Mucosa of rectum (tissue), 2 donors: ENCODE measurements around the gene SP140.
"Not testable (repeated sequence)": the region's sequence is repeated elsewhere in the genome, so short reads cannot be mapped to it uniquely, and the experiment has no call there.

ENCODE experiments used
- H3K27ac ChIP-seq, 2 donors: one replicate each; pipeline ENCODE4 v1.7.0; 2013; ENCODE audit warnings: inconsistent platforms in 2 of 2, low read depth in 2 of 2, low read length in 2 of 2
- H3K27me3 ChIP-seq, 2 donors: one replicate each; pipeline ENCODE4 v1.7.0; 2013; ENCODE audit warnings: low read length in 2 of 2; ENCODE audit not compliant: control insufficient read depth in 2 of 2, insufficient read depth in 2 of 2
- H3K36me3 ChIP-seq, 2 donors: one replicate each; pipeline ENCODE4 v1.7.0; 2013; ENCODE audit warnings: low read length in 2 of 2; ENCODE audit not compliant: control insufficient read depth in 2 of 2, insufficient read depth in 2 of 2
- H3K4me1 ChIP-seq, 2 donors: one replicate each; pipeline ENCODE4 v1.7.0; 2013; ENCODE audit warnings: low read length in 2 of 2, mild to moderate bottlenecking in 1 of 2; ENCODE audit not compliant: control insufficient read depth in 2 of 2, insufficient read depth in 2 of 2
- H3K4me3 ChIP-seq, 2 donors: one replicate each; pipeline ENCODE4 v1.7.0; 2013; ENCODE audit warnings: low read length in 2 of 2
- H3K9ac ChIP-seq, 2 donors: one replicate each; pipeline ENCODE4 v1.7.0; 2013; ENCODE audit warnings: low read length in 2 of 2, low read depth in 1 of 2, mild to moderate bottlenecking in 1 of 2
- H3K9me3 ChIP-seq, 2 donors: one replicate each; pipeline ENCODE4 v1.7.0; 2013; ENCODE audit warnings: low read length in 2 of 2; ENCODE audit not compliant: control insufficient read depth in 2 of 2
- donor health status: healthy.
- donor health status: Normal muscosa, but diverticular disease.

Gene SP140

DNA sequence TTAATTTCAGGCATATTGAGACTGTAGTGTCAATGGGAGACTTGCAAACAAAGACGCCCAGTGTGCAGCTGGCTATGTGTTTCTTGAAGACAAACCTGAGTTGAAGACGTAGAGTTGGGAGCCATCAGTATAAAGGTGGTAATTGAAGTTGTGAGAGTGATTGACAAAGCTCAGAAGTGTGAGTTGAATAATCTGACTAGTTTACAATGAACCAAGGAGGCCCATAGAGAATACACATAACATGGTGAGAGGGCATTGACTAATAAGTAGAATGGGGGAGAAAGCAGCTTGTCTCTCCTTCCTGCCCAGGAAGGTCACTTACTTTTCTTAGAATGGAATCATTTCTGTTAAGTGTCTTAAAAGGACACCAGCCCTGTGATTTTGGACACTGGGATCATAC is 19.8 kb upstream of the SP140 start:
- Histone ChIP-seq H3K4me1 (no peaks in the 10 kb centered on the region), H3K27ac (no peak overlapping the region), H3K27me3 (no peaks in the 10 kb centered on the region), H3K9ac (no peak overlapping the region), H3K36me3 (peaks cover 55 to 68% of the 10 kb centered on the region in 2 donors), H3K9me3 (no peaks in the 10 kb centered on the region), H3K4me3 (no peak overlapping the region)

DNA sequence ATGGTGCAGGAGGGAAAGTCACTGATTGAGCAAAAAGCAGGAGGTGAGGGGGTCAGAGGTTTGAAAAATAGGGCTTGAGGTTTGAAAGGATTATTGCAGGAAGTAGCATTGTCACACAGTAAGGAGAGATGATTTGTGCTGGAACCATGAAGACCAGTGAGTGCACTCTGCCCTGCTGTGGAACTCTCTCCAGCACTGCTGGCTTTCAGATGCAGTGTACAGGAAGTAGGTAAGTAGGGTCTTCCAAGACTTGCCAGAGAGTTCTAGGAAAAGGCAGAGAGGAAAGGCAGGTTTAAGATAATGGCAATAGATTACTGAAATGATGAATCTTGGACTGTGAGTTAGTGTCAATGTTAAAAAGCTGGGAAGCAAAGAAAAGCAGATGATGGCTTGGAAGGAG is 17.0 kb upstream of the SP140 start:
- H3K9ac ChIP-seq, result no peak overlapping the region
- H3K27me3 ChIP-seq, result no peaks in the 10 kb centered on the region
- no peak overlapping the region for H3K4me3 ChIP-seq
- H3K4me1 ChIP-seq, result no peaks in the 10 kb centered on the region
- no peak overlapping the region for H3K27ac ChIP-seq
- H3K9me3 ChIP-seq, result no peaks in the 10 kb centered on the region
- H3K36me3 ChIP-seq, result peaks cover 56 to 72% of the 10 kb centered on the region in 2 donors

DNA sequence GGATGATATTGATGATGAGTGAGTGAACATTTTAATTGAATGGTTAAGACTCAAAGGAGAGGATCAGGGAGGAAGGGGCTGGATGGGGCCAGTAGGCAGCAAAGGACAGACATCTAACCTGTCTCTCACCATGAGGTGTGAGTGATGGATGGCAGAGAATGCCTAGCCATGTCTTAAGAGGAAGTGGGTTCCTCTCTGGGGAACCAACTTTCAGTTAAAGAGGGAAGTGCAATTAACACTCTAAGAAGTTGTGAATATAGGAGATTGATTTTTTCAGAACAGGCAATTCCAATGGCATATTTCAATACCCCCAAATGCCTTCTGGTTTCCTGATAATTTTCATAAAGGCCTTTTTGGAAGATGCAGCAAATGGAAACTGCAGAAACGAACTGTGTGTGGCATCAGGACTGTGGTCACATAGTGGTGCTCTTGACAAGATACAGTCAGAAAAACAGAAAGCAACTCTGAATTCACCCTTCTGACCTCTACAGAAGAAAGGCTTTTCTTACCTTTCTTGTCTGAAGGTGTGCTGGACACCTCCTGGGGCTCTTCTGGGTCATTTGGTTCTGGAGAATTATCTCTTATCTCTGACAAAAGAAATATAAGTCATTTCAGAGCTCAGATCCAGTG is 16.0 kb upstream of the SP140 start:
- no peaks in the 10 kb centered on the region for H3K4me1 ChIP-seq
- no peaks in the 10 kb centered on the region for H3K27me3 ChIP-seq
- H3K9me3 ChIP-seq, result no peaks in the 10 kb centered on the region
- H3K36me3 ChIP-seq, result peaks cover 65 to 80% of the 10 kb centered on the region in 2 donors
- H3K4me3 ChIP-seq, result no peak overlapping the region
- H3K9ac ChIP-seq, result no peak overlapping the region
- H3K27ac ChIP-seq, result no peak overlapping the region

DNA sequence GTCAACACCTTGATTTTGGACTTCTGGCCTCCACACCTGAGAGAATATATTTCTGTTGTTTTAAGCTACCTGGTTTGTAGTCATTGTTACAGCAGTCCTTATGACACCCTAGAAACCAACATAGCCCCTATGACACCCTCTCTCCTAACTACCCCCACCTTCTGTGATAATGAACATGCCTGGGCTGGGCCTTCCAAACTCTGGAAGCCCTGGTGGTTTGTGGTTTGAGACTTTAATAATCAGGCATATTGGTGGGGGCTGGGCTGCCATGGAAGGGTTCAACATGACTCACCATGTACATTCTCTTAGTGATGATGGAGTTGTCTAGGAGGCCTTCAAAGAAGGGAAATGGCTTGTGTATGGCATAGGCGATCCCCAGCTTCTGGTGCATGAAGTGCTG is 9.0 kb upstream of the SP140 start:
- peaks cover 4 to 6% of the 10 kb centered on the region in 2 donors for H3K4me1 ChIP-seq
- H3K36me3 ChIP-seq, result peaks cover 36 to 46% of the 10 kb centered on the region in 2 donors
- H3K27ac ChIP-seq, result no peak overlapping the region
- H3K9me3 ChIP-seq, result no peaks in the 10 kb centered on the region
- no peak overlapping the region for H3K9ac ChIP-seq
- H3K4me3 ChIP-seq, result no peak overlapping the region
- H3K27me3 ChIP-seq, result no peaks in the 10 kb centered on the region

DNA sequence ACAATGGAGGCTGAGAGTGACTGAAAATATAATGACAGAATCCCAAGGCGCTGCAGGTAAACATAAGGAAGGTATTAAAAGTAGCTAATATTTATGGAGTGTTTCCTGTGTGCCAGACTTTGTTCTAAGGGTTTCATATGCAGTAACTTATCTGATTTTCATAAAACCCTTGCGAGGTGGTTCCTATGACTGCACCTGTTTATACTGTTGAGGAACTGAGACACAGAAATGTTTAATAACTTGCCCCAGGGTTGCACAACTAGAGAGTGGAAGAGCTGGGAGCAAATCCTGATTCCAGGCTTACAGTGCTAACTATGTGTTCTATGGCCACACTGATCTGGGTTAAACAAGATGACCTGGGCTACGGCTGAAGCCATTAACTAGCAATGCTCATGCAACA is 8.1 kb upstream of the SP140 start:
- no peaks in the 10 kb centered on the region for H3K27me3 ChIP-seq
- peaks cover 27 to 37% of the 10 kb centered on the region in 2 donors for H3K36me3 ChIP-seq
- peak overlapping the region in 1 of 2 donors; percentile 98 for H3K4me3 ChIP-seq
- H3K27ac ChIP-seq, result no peak overlapping the region
- no peak overlapping the region for H3K9ac ChIP-seq
- H3K4me1 ChIP-seq, result peaks cover 4 to 6% of the 10 kb centered on the region in 2 donors
- H3K9me3 ChIP-seq, result no peaks in the 10 kb centered on the region

DNA sequence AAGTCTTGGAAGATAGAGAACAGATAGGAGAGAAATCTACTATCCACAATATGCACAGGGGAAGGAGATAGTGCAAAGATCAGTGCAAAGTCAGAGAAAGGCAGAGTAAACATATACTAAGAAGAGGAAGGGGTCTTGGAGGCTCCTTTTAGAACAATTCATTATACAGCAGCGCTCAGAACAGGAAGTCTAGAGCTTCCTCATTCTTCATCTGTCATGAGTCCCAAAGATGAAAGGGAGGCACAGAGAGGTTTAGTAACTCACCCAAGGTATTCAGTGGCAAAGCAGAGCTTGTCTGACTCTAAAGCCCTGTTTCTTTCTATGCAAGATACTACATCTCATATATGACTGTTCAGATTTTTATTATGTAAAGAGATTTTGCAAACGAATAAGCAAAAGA is 7.1 kb upstream of the SP140 start:
- Histone ChIP-seq H3K9me3 (no peaks in the 10 kb centered on the region), H3K4me1 (peaks cover 4 to 6% of the 10 kb centered on the region in 2 donors), H3K4me3 (peak overlapping the region; percentile 94 to 98), H3K9ac (no peak overlapping the region), H3K27ac (no peak overlapping the region), H3K27me3 (no peaks in the 10 kb centered on the region), H3K36me3 (peaks cover 20 to 30% of the 10 kb centered on the region in 2 donors)

DNA sequence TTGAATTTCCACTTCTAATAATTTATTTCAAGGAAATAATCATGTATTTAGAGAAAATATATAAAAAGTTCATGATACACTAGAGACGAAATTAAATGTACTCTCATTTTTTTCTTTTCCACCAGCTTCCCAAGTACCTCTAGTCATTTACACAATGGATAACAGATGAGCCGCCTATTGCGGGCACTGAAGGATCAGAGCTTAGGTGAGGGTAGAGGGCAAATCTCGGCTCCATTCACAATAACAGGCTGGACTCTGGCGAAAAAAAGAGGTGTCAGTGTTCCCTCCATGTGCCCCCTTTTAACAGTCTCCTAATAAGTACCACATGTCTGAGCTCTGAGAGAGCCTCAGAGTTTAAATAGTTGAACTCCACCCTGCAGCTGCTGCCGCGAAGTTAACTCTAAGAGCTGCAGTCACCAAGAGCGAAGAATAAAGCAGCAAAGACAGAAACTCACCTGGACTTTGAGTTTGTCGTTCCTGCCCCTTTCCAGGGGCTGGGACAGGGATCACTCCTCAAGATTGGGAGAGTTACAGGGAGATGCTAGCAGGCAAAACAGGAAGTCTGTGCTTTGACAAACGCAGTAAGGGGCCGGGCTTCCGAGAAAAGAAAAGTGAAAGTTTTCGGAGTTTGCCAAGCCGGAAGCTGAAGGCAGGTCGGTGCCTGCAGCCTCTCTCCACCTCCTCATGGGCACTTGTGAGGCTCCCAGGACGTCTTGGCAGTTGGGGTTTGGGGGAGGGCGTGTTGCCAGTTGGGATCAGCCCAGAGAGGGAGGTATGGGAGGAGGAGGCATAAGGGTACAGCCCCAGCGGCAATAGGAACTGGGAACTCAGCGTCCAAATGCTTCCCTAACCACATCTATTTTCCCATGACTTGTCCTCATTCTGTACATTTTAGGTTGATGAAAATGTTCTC is 5.9 kb upstream of the SP140 start, which contains the start of gene SP110:
TSS of gene SP110 (minus strand) at position 566 of the 913 bp plus-strand sequence. CDS start 3,057 bp downstream, outside the sequence.
- H3K36me3 ChIP-seq, result peaks cover 8 to 19% of the 10 kb centered on the region in 2 donors
- H3K9me3 ChIP-seq, result no peaks in the 10 kb centered on the region
- H3K9ac ChIP-seq, result peak within 1 kb of the TSS; percentile 82 to 83
- H3K4me3 ChIP-seq, result peak within 1 kb of the TSS; percentile 94 to 98
- peaks cover 4 to 6% of the 10 kb centered on the region in 2 donors for H3K4me1 ChIP-seq
- no peaks in the 10 kb centered on the region for H3K27me3 ChIP-seq
- peak within 1 kb of the TSS; percentile 77 to 84 for H3K27ac ChIP-seq

DNA sequence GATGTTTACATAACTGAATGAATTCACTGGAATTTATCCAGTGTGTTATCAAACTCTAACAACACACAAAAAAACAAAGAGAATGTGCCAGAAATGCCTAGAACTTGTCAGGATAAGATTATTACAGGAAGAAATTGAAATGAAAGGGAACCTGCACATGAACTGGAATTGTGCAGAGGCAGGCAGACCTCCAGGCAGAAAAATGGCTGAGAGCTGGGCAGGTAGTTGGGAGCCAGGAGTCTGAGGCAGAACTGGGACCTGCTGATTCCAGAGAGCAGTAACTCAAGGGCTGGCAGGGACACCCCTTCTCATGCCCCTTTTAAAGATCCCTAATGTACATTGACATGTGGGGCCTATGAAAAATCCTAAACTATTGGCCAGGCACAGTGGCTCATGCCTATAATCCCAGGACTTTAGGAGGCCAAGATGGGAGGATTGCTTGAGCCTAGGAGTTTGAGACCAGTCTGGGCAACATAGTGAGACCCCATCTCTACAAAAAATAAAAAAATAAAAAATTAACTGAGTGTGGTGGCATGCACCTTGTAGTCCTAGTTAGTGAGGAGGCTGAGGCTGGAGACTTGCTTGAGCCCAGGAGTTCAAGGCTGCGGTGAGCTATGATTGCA is 5.1 kb upstream of the SP140 start:
- Histone ChIP-seq H3K27ac (peak overlapping the region; percentile 77 to 84), H3K4me3 (peak overlapping the region; percentile 94 to 98), H3K36me3 (peaks cover 4 to 13% of the 10 kb centered on the region in 2 donors), H3K9ac (peak overlapping the region; percentile 82 to 83), H3K27me3 (no peaks in the 10 kb centered on the region), H3K9me3 (no peaks in the 10 kb centered on the region), H3K4me1 (peaks cover 4 to 6% of the 10 kb centered on the region in 2 donors)

DNA sequence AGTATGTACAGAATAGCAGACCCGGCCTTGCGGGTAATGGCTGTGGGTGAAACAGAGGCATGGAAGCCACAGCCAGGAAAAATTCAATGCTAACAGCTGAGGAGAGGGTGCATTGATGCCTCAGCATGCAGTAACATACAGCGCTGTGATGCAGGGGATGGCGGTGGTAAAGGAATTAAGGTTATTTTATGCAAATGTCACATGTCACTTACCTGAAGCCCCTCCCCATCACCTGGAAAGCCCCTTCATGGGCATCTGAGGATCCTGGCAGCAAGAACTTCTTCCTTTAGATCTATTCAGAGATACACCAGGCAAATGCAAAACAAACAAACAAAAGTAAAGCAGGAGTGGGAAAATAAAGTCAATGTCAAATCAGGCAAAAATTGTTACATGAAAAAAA is 4.0 kb upstream of the SP140 start:
- no peak overlapping the region for H3K9ac ChIP-seq
- peaks cover 0 to 3% of the 10 kb centered on the region in 2 donors for H3K36me3 ChIP-seq
- H3K27ac ChIP-seq, result no peak overlapping the region
- no peaks in the 10 kb centered on the region for H3K27me3 ChIP-seq
- H3K9me3 ChIP-seq, result no peaks in the 10 kb centered on the region
- no peak overlapping the region for H3K4me3 ChIP-seq
- peaks cover 4 to 6% of the 10 kb centered on the region in 2 donors for H3K4me1 ChIP-seq

DNA sequence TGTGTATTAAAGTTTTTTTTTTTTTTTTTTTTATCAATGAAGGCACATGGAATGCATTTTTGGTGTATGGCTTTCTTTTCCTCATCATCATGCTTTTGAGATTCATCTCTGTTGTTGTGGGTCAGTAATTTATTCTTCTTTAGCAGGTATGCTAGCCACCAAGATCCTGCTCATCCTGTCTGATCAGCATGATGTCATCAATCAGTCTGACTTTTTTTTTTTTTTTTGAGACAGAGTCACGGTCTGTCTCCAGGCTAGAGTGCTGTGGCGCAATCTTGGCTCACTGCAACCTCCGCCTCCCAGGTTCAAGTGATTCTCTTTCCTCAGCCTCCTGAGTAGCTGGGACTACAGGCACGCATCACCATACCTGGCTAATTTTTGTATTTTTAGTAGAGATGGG is 2.7 kb upstream of the SP140 start:
- H3K9ac ChIP-seq, H3K27ac ChIP-seq, H3K9me3 ChIP-seq, H3K27me3 ChIP-seq, H3K4me1 ChIP-seq, H3K36me3 ChIP-seq, H3K4me3 ChIP-seq: not testable (repeated sequence)
